Activated T-cell treated with anti-CD3 and anti-CD28 coated beads for 1 hour (primary cell): Measurements from ENCODE around the gene ATOX1.
"Not testable (repeated sequence)": the region's sequence is repeated elsewhere in the genome, so short reads cannot be mapped to it uniquely, and the experiment has no call there.

Experiments
- DNase-seq: peaks from one replicate; pipeline ENCODE4 v3.0.0-alpha.2; 2020; ENCODE audit warnings: low read depth

The ATOX1 gene

GRCh38 chr5:151698081-151698480 lies 60.4 kb downstream of the ATOX1 start:
- DNase-seq: not testable (repeated sequence)

- DNase-seq: no peak
Measured at GRCh38 chr5:151697452-151697851, 61.0 kb downstream of the ATOX1 start.

- no peak for DNase-seq
Measured at GRCh38 chr5:151696470-151697061, 61.9 kb downstream of the ATOX1 start.

GRCh38 chr5:151695464-151695863 lies 63.0 kb downstream of the ATOX1 start:
- no peak for DNase-seq

GRCh38 chr5:151694035-151694485 lies 64.4 kb downstream of the ATOX1 start:
- no peak for DNase-seq
